SIG-M5 (cell line): ENCODE measurements around the gene TKT.

Source experiments
- DNase-seq: peaks from one replicate; lab custom pipeline; 2025; lab: John Stamatoyannopoulos, UW

TKT gene

DNA sequence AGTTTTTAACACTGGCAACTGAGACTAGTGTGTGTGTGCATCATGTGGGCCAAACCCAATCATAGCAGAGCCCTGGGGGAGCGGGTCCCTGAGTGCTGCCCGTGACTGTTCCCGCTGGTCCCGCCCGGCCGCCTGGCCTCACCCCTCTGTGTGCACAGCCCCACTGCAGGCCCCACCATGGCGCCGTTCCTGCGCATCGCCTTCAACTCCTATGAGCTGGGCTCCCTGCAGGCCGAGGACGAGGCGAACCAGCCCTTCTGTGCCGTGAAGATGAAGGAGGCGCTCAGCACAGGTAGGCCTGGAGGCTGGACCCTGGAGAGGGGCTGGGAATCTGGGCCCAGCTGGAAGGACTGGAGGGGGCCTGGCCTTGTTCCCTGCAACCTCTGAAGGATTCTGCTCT is 77.6 kb downstream of the TKT start:
- DNase-seq, result no peak

DNA sequence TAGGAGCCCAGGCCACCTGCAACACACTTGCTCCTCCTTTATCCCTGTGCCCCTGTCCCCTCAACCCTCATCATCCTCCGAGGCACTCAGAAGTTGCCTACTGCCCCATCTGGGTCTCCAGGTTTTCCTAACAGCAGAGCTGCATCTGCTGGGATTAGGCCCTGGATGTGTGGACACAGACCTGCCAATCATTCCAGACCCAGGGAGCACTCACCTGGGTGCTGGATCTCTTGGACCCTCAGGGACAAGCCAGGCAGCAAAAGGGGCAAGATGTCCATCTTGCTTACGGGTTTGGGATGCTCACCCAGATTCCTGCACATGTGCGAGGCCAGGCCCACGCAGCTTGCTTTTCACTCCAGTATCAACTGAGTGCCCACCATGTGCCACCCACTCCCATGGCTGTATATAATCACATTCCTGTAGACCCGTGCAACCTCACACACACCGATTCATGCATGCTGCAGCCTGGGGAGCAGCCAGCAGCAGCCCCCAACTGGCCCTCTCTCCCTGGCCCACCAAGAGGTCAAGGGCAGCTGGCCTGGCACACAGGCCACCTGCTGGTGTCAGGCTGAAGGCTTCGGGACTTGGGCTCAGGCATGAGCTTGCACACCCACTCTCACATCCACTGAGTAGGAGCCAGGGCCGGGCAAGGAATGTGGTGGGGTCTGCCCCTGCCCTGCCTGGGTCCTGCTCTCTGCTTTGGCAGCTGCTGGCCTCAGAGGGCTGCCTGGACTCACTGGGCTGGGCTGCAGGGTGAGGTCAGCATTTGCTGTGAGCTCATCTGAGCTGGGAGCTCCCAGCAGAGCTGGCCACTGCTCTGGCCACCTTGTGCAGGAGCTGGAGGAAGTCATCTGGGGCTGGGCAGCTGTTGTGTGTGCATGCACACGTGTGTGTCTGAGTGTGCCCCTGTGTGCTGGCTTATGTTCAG is 79.9 kb downstream of the TKT start:
- no peak for DNase-seq
